HepG2 (cell line): Measurements from ENCODE around the gene CFAP100. TPM values are rescaled to one million over a fixed set of nuclear protein-coding genes. Genes with fewer than 3 reads are reported as not detected.

Source experiments
- FOXO1 ChIP-seq: sonication (generic); formaldehyde crosslinking; IDR thresholded peaks from 2 replicates; pipeline ENCODE4 v1.4.0; 2020; ENCODE audit warnings: missing genetic modification reagents
- GTF3A ChIP-seq: sonication (generic); formaldehyde crosslinking; conservative IDR thresholded peaks from 2 replicates; pipeline ENCODE4 v1.4.0; 2020; ENCODE audit warnings: mild to moderate bottlenecking, missing genetic modification reagents
- HNF4A ChIP-seq: sonication (generic); formaldehyde crosslinking; IDR thresholded peaks from 2 replicates; pipeline ENCODE4 v1.4.0; 2020; ENCODE audit warnings: missing genetic modification reagents
- HOXA5 ChIP-seq: sonication (generic); formaldehyde crosslinking; IDR thresholded peaks from 2 replicates; pipeline ENCODE4 v1.4.0; 2020; ENCODE audit warnings: missing genetic modification reagents
- RARA ChIP-seq: IDR thresholded peaks from 2 replicates; pipeline ENCODE4 v1.6.1; 2016; ENCODE audit warnings: missing genetic modification reagents, missing compliant biosample characterization
- RBM39 ChIP-seq: fragments of 200-400 bp; formaldehyde crosslinking; IDR thresholded peaks from one replicate; pipeline ENCODE4 v1.6.1; 2018; ENCODE audit warnings: antibody characterized with exemption, mild to moderate bottlenecking, low read depth, low read length; ENCODE audit not compliant: poor library complexity, severe bottlenecking
- SMAD9 ChIP-seq: sonication (generic); formaldehyde crosslinking; IDR thresholded peaks from 2 replicates; pipeline ENCODE4 v1.5.1; 2020; ENCODE audit warnings: mild to moderate bottlenecking, missing genetic modification reagents
- SMARCC2 ChIP-seq: fragments of 450-650 bp; IDR thresholded peaks from 2 replicates; pipeline ENCODE4 v1.6.1; 2017; ENCODE audit warnings: antibody characterized with exemption, mild to moderate bottlenecking
- SOX6 ChIP-seq, 2 experiments: fragments of 450-650 bp in 1 of 2; sonication (generic) in 1 of 2; formaldehyde crosslinking in 1 of 2; IDR thresholded peaks; 2 replicates each; pipeline versions ENCODE4 v1.4.0 to v1.6.1; 2017 to 2020; ENCODE audit warnings: antibody characterized with exemption in 1 of 2, mild to moderate bottlenecking in 1 of 2, missing genetic modification reagents in 1 of 2
- THAP11 ChIP-seq: IDR thresholded peaks from 2 replicates; pipeline ENCODE4 v1.6.1; 2016; ENCODE audit warnings: missing biosample characterization, missing genetic modification reagents
- ZNF777 ChIP-seq: sonication (generic); formaldehyde crosslinking; IDR thresholded peaks from 2 replicates; pipeline ENCODE4 v1.4.0; 2020; ENCODE audit warnings: missing genetic modification reagents
- ZNF781 ChIP-seq: sonication (generic); formaldehyde crosslinking; IDR thresholded peaks from 2 replicates; pipeline ENCODE4 v1.5.1; 2020; ENCODE audit warnings: borderline replicate concordance, mild to moderate bottlenecking, missing genetic modification reagents; ENCODE audit errors: not compliant biosample characterization
- ZSCAN29 ChIP-seq: sonication (generic); formaldehyde crosslinking; conservative IDR thresholded peaks from 2 replicates; pipeline ENCODE4 v1.4.0; 2020; ENCODE audit warnings: mild to moderate bottlenecking, missing genetic modification reagents
- polyA plus RNA-seq, 8 experiments: library from polyadenylated mRNA; depleted of rRNA in 3 of 8; stranded (reverse) in 7 of 8; unstranded in 1 of 8; fragments of >200 nt; fragmentation: Illumina TruSeq in 4 of 8; extraction: Trizol in 4 of 8; gene quantifications; 2 replicates each; pipeline versions ENCODE4 v1.2.1 to v1.2.3, GENCODE V29; 2011 to 2016; ENCODE audit warnings: low read depth in 4 of 8, missing spikeins in 1 of 8, mixed read lengths in 1 of 8; ENCODE audit not compliant: insufficient read depth in 1 of 8
- total RNA-seq, 5 experiments: library from RNA; depleted of rRNA; stranded (reverse); fragments of >200 nt; fragmentation: Illumina TruSeq; extraction: Trizol; gene quantifications; 2 replicates each; pipeline ENCODE4 v1.2.3, GENCODE V29; 2016; ENCODE audit warnings: low read depth in 1 of 5
- TF ChIP-seq, protein P1 (sequence below): sonication (generic); formaldehyde crosslinking; IDR thresholded peaks from 2 replicates; pipeline ENCODE4 v1.5.0; 2020; ENCODE audit warnings: mild to moderate bottlenecking, missing genetic modification reagents, moderate library complexity
- TF ChIP-seq, protein P2 (sequence below): sonication (generic); formaldehyde crosslinking; IDR thresholded peaks from 2 replicates; pipeline ENCODE4 v1.4.0; 2020; ENCODE audit warnings: missing genetic modification reagents, mild to moderate bottlenecking, borderline replicate concordance
- TF ChIP-seq, protein P3 (sequence below): sonication (generic); formaldehyde crosslinking; conservative IDR thresholded peaks from 2 replicates; pipeline ENCODE4 v1.8.0; 2022; ENCODE audit warnings: mild to moderate bottlenecking, moderate library complexity, missing genetic modification reagents
- TF ChIP-seq, protein P4 (sequence below): sonication (generic); formaldehyde crosslinking; IDR thresholded peaks from 2 replicates; pipeline ENCODE4 v1.4.0; 2020; ENCODE audit warnings: mild to moderate bottlenecking, missing genetic modification reagents
- TF ChIP-seq, protein P5 (sequence below): sonication (generic); formaldehyde crosslinking; IDR thresholded peaks from 2 replicates; pipeline ENCODE4 v1.8.1; 2023; ENCODE audit warnings: mild to moderate bottlenecking, missing genetic modification reagents
- TF ChIP-seq, protein P6 (sequence below): sonication (generic); formaldehyde crosslinking; IDR thresholded peaks from 2 replicates; pipeline ENCODE4 v1.5.0; 2020; ENCODE audit warnings: missing genetic modification reagents

The CFAP100 gene
- total and polyA plus RNA-seq, 2 of the 13 experiments (the other 11 are each of a cell fraction or from before 2014, with no cell fraction given) = 0.32 TPM; not detected in 1

DNA sequence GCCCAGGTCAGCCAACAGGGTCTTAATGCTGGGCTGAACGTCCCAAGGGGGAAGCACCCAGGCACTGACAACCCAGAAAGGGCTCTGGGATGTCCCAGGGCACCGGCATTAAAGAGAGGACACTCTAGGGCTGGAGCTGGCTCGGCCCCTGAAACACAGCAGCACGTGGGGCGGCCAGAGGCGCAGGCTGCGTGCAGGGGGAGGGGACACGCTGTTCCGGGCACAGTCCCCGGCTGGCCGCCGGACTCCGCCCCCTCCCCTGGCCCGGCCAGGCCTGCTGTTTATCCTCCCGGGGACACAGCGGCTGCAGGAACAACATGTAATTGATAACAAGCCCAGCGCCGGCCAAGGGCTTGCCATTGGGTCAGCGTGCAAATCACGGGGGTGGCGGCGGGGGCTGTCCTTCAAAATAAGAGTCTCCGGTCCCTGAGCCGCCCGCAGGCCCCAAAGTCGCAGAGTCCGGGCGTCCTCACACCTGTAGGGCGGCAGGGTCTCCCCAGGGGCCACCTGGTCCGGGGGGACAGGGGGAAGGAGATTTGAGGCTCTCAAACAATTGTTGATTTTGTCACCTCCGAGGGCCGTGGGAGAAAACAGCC, 38.8 kb upstream of the CFAP100 start (continued):
- TF ChIP-seq THAP11 (CRISPR knock-in tag) = peak; percentile 63; the same call in 1 of the 2 replicates
- TF ChIP-seq ZNF777 (CRISPR knock-in tag) = 0 out of 2 replicates have a peak, but pooled peaks have one; percentile 36
- TF ChIP-seq, protein P1, sequence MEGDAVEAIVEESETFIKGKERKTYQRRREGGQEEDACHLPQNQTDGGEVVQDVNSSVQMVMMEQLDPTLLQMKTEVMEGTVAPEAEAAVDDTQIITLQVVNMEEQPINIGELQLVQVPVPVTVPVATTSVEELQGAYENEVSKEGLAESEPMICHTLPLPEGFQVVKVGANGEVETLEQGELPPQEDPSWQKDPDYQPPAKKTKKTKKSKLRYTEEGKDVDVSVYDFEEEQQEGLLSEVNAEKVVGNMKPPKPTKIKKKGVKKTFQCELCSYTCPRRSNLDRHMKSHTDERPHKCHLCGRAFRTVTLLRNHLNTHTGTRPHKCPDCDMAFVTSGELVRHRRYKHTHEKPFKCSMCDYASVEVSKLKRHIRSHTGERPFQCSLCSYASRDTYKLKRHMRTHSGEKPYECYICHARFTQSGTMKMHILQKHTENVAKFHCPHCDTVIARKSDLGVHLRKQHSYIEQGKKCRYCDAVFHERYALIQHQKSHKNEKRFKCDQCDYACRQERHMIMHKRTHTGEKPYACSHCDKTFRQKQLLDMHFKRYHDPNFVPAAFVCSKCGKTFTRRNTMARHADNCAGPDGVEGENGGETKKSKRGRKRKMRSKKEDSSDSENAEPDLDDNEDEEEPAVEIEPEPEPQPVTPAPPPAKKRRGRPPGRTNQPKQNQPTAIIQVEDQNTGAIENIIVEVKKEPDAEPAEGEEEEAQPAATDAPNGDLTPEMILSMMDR (CRISPR knock-in tag) = peak; percentile 17; the same call in 1 of the 2 replicates
- TF ChIP-seq, protein P2, sequence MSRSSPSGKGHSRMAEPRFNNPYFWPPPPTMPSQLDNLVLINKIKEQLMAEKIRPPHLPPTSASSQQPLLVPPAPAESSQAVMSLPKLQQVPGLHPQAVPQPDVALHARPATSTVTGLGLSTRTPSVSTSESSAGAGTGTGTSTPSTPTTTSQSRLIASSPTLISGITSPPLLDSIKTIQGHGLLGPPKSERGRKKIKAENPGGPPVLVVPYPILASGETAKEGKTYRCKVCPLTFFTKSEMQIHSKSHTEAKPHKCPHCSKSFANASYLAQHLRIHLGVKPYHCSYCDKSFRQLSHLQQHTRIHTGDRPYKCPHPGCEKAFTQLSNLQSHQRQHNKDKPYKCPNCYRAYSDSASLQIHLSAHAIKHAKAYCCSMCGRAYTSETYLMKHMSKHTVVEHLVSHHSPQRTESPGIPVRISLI (CRISPR knock-in tag) = no peak
- TF ChIP-seq, protein P3, sequence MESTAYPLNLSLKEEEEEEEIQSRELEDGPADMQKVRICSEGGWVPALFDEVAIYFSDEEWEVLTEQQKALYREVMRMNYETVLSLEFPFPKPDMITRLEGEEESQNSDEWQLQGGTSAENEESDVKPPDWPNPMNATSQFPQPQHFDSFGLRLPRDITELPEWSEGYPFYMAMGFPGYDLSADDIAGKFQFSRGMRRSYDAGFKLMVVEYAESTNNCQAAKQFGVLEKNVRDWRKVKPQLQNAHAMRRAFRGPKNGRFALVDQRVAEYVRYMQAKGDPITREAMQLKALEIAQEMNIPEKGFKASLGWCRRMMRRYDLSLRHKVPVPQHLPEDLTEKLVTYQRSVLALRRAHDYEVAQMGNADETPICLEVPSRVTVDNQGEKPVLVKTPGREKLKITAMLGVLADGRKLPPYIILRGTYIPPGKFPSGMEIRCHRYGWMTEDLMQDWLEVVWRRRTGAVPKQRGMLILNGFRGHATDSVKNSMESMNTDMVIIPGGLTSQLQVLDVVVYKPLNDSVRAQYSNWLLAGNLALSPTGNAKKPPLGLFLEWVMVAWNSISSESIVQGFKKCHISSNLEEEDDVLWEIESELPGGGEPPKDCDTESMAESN (CRISPR knock-in tag) = peak; percentile 86
- peak; percentile 82 for TF ChIP-seq FOXO1 (CRISPR knock-in tag)
- TF ChIP-seq, protein P4, sequence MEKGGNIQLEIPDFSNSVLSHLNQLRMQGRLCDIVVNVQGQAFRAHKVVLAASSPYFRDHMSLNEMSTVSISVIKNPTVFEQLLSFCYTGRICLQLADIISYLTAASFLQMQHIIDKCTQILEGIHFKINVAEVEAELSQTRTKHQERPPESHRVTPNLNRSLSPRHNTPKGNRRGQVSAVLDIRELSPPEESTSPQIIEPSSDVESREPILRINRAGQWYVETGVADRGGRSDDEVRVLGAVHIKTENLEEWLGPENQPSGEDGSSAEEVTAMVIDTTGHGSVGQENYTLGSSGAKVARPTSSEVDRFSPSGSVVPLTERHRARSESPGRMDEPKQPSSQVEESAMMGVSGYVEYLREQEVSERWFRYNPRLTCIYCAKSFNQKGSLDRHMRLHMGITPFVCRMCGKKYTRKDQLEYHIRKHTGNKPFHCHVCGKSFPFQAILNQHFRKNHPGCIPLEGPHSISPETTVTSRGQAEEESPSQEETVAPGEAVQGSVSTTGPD = no peak
- no peak for TF ChIP-seq GTF3A
- TF ChIP-seq RBM39 = peak; percentile 63
- TF ChIP-seq, protein P5, sequence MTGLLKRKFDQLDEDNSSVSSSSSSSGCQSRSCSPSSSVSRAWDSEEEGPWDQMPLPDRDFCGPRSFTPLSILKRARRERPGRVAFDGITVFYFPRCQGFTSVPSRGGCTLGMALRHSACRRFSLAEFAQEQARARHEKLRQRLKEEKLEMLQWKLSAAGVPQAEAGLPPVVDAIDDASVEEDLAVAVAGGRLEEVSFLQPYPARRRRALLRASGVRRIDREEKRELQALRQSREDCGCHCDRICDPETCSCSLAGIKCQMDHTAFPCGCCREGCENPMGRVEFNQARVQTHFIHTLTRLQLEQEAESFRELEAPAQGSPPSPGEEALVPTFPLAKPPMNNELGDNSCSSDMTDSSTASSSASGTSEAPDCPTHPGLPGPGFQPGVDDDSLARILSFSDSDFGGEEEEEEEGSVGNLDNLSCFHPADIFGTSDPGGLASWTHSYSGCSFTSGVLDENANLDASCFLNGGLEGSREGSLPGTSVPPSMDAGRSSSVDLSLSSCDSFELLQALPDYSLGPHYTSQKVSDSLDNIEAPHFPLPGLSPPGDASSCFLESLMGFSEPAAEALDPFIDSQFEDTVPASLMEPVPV = peak; percentile 61; the same call in 1 of the 2 replicates
- 0 out of 2 replicates have a peak, but pooled peaks have one; percentile 27 for TF ChIP-seq SMAD9 (CRISPR knock-in tag)
- peak; percentile 45; the same call in 1 of the 2 replicates for TF ChIP-seq RARA
- TF ChIP-seq ZSCAN29 (CRISPR knock-in tag) = peak; percentile 63; the same call in 1 of the 2 replicates
- 0 out of 2 replicates have a peak, but pooled peaks have one; percentile 64 for TF ChIP-seq HOXA5 (CRISPR knock-in tag)
- peak; percentile 55 for TF ChIP-seq HNF4A (CRISPR knock-in tag)
- peak; percentile 33 for TF ChIP-seq ZNF781
- TF ChIP-seq, protein P6, sequence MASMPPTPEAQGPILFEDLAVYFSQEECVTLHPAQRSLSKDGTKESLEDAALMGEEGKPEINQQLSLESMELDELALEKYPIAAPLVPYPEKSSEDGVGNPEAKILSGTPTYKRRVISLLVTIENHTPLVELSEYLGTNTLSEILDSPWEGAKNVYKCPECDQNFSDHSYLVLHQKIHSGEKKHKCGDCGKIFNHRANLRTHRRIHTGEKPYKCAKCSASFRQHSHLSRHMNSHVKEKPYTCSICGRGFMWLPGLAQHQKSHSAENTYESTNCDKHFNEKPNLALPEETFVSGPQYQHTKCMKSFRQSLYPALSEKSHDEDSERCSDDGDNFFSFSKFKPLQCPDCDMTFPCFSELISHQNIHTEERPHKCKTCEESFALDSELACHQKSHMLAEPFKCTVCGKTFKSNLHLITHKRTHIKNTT (CRISPR knock-in tag) = no peak
- TF ChIP-seq SOX6 (IDR thresholded peaks at IDR 0.05) = no peak
- peak; percentile 78 for TF ChIP-seq SOX6 (CRISPR knock-in tag; IDR thresholded peaks at IDR 0.05)
- no peak for TF ChIP-seq SMARCC2
